Endothelial cell of umbilical vein (primary cell): ENCODE results near the gene MFSD2A. TPM values are rescaled to one million over a fixed set of nuclear protein-coding genes. Genes with fewer than 3 reads are reported as not detected.

ENCODE experiments used
- BruUV-seq: library from RNA; stranded (reverse); fragments of 400-500 nt; replicated peaks from 2 replicates; lab custom pipeline; 2021; lab: Mats Ljungman, UMichigan
- CTCF ChIA-PET: fragments of 300-600, 350-600 bp; sonication (Branson Sonifier 250); formaldehyde crosslinking; loops from one replicate; lab custom pipeline; 2021; ENCODE audit warnings: antibody characterized with exemption, inconsistent platforms; lab: Charles Lee
- POLR2A ChIA-PET: fragments of 300-600, 350-600 bp; sonication (Branson Sonifier 250); formaldehyde crosslinking; loops from one replicate; lab custom pipeline; 2021; ENCODE audit warnings: antibody characterized with exemption, inconsistent platforms; lab: Charles Lee
- DNase-seq: peaks from one replicate; pipeline ENCODE4 v3.0.0-alpha.2; 2011; ENCODE audit warnings: low read depth, low spot score
- FAIRE-seq: peaks from 2 replicates; lab custom pipeline; 2011; peaks lifted over from hg19 to GRCh38; lab: Jason Lieb, UNC
- H2AFZ ChIP-seq: 2 replicates; pipeline ENCODE4 v1.6.0; 2012; ENCODE audit warnings: low read depth, low read length, control low read depth, inconsistent platforms
- H3K27ac ChIP-seq: 2 replicates; pipeline ENCODE4 v1.5.1; 2011; ENCODE audit warnings: low read depth, mild to moderate bottlenecking, control low read depth, low read length, moderate library complexity; ENCODE audit not compliant: insufficient read depth
- H3K27me3 ChIP-seq, 2 experiments: 2 replicates each; pipeline versions ENCODE4 v1.6.0 to v1.6.1; 2011; ENCODE audit warnings: low read length in 2 of 2, mixed read lengths in 1 of 2; ENCODE audit not compliant: control insufficient read depth in 2 of 2, insufficient read depth in 2 of 2
- H3K36me3 ChIP-seq, 2 experiments: 2 replicates in 1 of 2; 3 replicates in 1 of 2; pipeline ENCODE4 v1.5.1; 2011; ENCODE audit warnings: low read length in 2 of 2, mild to moderate bottlenecking in 1 of 2, moderate library complexity in 1 of 2; ENCODE audit not compliant: control insufficient read depth in 2 of 2, insufficient read depth in 2 of 2; ENCODE audit errors: extremely low read depth in 1 of 2
- H3K4me1 ChIP-seq: 3 replicates; pipeline ENCODE4 v1.5.1; 2011; ENCODE audit warnings: mild to moderate bottlenecking, low read length; ENCODE audit not compliant: control insufficient read depth, insufficient read depth; ENCODE audit errors: extremely low read depth
- H3K4me2 ChIP-seq: 2 replicates; pipeline ENCODE4 v1.6.1; 2011; ENCODE audit warnings: low read length, control low read depth, mixed read lengths; ENCODE audit not compliant: insufficient read depth
- H3K4me3 ChIP-seq, 3 experiments: fragments of 200-600 bp in 1 of 3; sonication (generic), shearing (Covaris generic) in 1 of 3; replicated peaks in 1 of 3; 2 replicates each; pipeline ENCODE4 v1.5.1; 2011 to 2016; ENCODE audit warnings: control low read depth in 3 of 3, low read length in 3 of 3, mild to moderate bottlenecking in 2 of 3, inconsistent platforms in 1 of 3, low read depth in 1 of 3, moderate library complexity in 1 of 3; ENCODE audit not compliant: insufficient read depth in 1 of 3
- H3K79me2 ChIP-seq: 2 replicates; pipeline ENCODE4 v1.6.0; 2012; ENCODE audit warnings: low read length, inconsistent platforms; ENCODE audit not compliant: control insufficient read depth, insufficient read depth
- H3K9ac ChIP-seq: replicated peaks from 2 replicates; pipeline ENCODE3; 2011; ENCODE audit warnings: low read length, control low read depth; ENCODE audit not compliant: insufficient read depth; ENCODE audit errors: extremely low read depth
- H3K9me1 ChIP-seq: replicated peaks from 3 replicates; pipeline ENCODE4 v1.6.0; 2011; ENCODE audit warnings: mild to moderate bottlenecking, low read length; ENCODE audit not compliant: control insufficient read depth, insufficient read depth; ENCODE audit errors: extremely low read depth
- H3K9me3 ChIP-seq: replicated peaks from 2 replicates; pipeline ENCODE4 v1.5.1; 2012; ENCODE audit warnings: low read length, inconsistent platforms; ENCODE audit not compliant: control insufficient read depth, insufficient read depth
- H4K20me1 ChIP-seq: replicated peaks from 2 replicates; pipeline ENCODE3; 2011; ENCODE audit warnings: mild to moderate bottlenecking, low read length; ENCODE audit not compliant: control insufficient read depth, insufficient read depth; ENCODE audit errors: extremely low read depth
- CTCF ChIP-seq, 2 donors: IDR thresholded peaks; 1 replicate in 1 of 2; 2 replicates in 1 of 2; pipeline ENCODE4 v1.5.1; 2011; ENCODE audit warnings: low read length in 2 of 2, mild to moderate bottlenecking in 2 of 2, moderate library complexity in 2 of 2, control low read depth in 1 of 2, inconsistent platforms in 1 of 2, low read depth in 1 of 2; ENCODE audit not compliant: insufficient read depth in 1 of 2; ENCODE audit errors: extremely low read depth in 1 of 2
- EZH2 ChIP-seq: IDR thresholded peaks from 2 replicates; pipeline ENCODE4 v1.6.1; 2012; ENCODE audit warnings: borderline replicate concordance, low read depth, mild to moderate bottlenecking, moderate library complexity, low read length, inconsistent platforms; ENCODE audit not compliant: severe bottlenecking
- FOS ChIP-seq: IDR thresholded peaks from 2 replicates; pipeline ENCODE4 v1.6.1; 2011; ENCODE audit warnings: mild to moderate bottlenecking, low read length, moderate library complexity, borderline replicate concordance; ENCODE audit not compliant: insufficient read depth
- GATA2 ChIP-seq: IDR thresholded peaks from 2 replicates; pipeline ENCODE4 v1.7.0; 2011; ENCODE audit warnings: low read depth, mild to moderate bottlenecking, moderate library complexity, mixed read lengths, low read length; ENCODE audit not compliant: insufficient read length, insufficient read depth
- JUN ChIP-seq: IDR thresholded peaks from 2 replicates; pipeline ENCODE4 v1.6.1; 2011; ENCODE audit warnings: borderline replicate concordance, low read depth; ENCODE audit not compliant: insufficient read length, insufficient read depth
- MAX ChIP-seq: IDR thresholded peaks from 2 replicates; pipeline ENCODE4 v1.6.1; 2011; ENCODE audit not compliant: insufficient read depth, insufficient read length
- MYC ChIP-seq: IDR thresholded peaks from one replicate; pipeline ENCODE4 v1.6.1; 2011; ENCODE audit warnings: mild to moderate bottlenecking, low read depth, low read length
- POLR2A ChIP-seq: IDR thresholded peaks from 2 replicates; pipeline ENCODE4 v1.6.1; 2012; ENCODE audit warnings: low read depth, mild to moderate bottlenecking, control low read depth, low read length
- POLR2AphosphoS5 ChIP-seq: IDR thresholded peaks from 2 replicates; pipeline ENCODE4 v1.6.1; 2012; ENCODE audit warnings: low read depth, mild to moderate bottlenecking, control low read depth, low read length, moderate library complexity; ENCODE audit not compliant: insufficient read depth
- dilution Hi-C: fragments of 300-500 bp; cut with MboI; formaldehyde crosslinking; loops from one replicate; pipeline ENCODE4 v1.15.0; 2019; ENCODE audit warnings: low sequenced_read_pairs; ENCODE audit not compliant: extremely low pct_ligation_motif_present
- intact Hi-C: fragments of 100-400 bp; cut with micrococcal nuclease; formaldehyde crosslinking; loops from one replicate; pipeline ENCODE4 v1.10.0; 2022
- polyA plus RNA-seq, 4 experiments: library from polyadenylated mRNA; depleted of rRNA in 3 of 4; stranded (reverse) in 3 of 4; unstranded in 1 of 4; fragments of >200 nt; gene quantifications; 2 replicates each; pipeline versions ENCODE4 v1.2.1 to v1.2.3, GENCODE V29; 2011 to 2012; ENCODE audit warnings: missing spikeins in 1 of 4
- total RNA-seq: library from RNA; stranded (reverse); gene quantifications from 2 replicates; pipeline ENCODE4 v1.2.3, GENCODE V29; 2021

Gene MFSD2A
- total and polyA plus RNA-seq, 2 donors (not counting 3 experiments of a cell fraction or from before 2014, with no cell fraction given) = 2.7 to 5.5 TPM

- no peaks in the 10 kb centered on the region for H3K79me2 ChIP-seq
- peaks cover 4 to 17% of the 10 kb centered on the region in 2 experiments for H3K27me3 ChIP-seq
- TF ChIP-seq FOS (no peak), MAX (no peak), EZH2 (no peak), JUN (no peak)
- no peak overlapping the region for H3K9ac ChIP-seq
- POLR2A ChIA-PET = no interaction called here
- intact Hi-C loops (no loop called here), dilution Hi-C loops (no loop called here)
- H3K4me3 ChIP-seq = no peak overlapping the region
- no peaks in the 10 kb centered on the region for H3K36me3 ChIP-seq
- FAIRE-seq (no peak), DNase-seq (no peak)
- H3K9me3 ChIP-seq = no peaks in the 10 kb centered on the region
- no TSS peak for BruUV-seq
- no peaks in the 10 kb centered on the region for H3K4me1 ChIP-seq
- H4K20me1 ChIP-seq = no peaks in the 10 kb centered on the region
- CTCF ChIA-PET = interaction anchor here (1.4 to 2.0 kb wide), 3 partner anchors 10 to 18 kb away, joined by 4 to 7 read pairs (median 5); no protein-coding TSS in a partner anchor
- no peaks in the 10 kb centered on the region for H3K9me1 ChIP-seq
- no peak overlapping the region for H2AFZ ChIP-seq
- H3K4me2 ChIP-seq = no peak overlapping the region
- H3K27ac ChIP-seq = no peak overlapping the region
Observed at GRCh38 chr1:39908534-39908933, 46.4 kb upstream of the MFSD2A start.

GRCh38 chr1:39910263-39910662, 44.7 kb upstream of the MFSD2A start:
- no peaks in the 10 kb centered on the region for H3K9me3 ChIP-seq
- peaks cover 4 to 16% of the 10 kb centered on the region in 2 experiments for H3K27me3 ChIP-seq
- no peak overlapping the region for H3K4me2 ChIP-seq
- DNase-seq (no peak), FAIRE-seq (no peak)
- intact Hi-C loops = no loop called here
- H3K4me1 ChIP-seq = no peaks in the 10 kb centered on the region
- dilution Hi-C loops = no loop called here
- no peaks in the 10 kb centered on the region for H4K20me1 ChIP-seq
- BruUV-seq = no TSS peak
- TF ChIP-seq MYC (no peak), JUN (no peak), EZH2 (no peak), POLR2A (no peak), POLR2AphosphoS5 (no peak), FOS (no peak), CTCF (IDR thresholded peaks at IDR 0.05; ENCODE audit: extremely low read depth in 1 of 2, insufficient read depth in 1 of 2, low read depth in 1 of 2, low read length in 2 of 2) (no peak), GATA2 (no peak), MAX (no peak)
- H3K36me3 ChIP-seq = no peaks in the 10 kb centered on the region
- no peaks in the 10 kb centered on the region for H3K79me2 ChIP-seq
- no peak overlapping the region for H3K27ac ChIP-seq
- ChIA-PET CTCF (interaction anchor here (1.8 to 2.6 kb wide), 2 partner anchors 8 to 9 kb away, joined by 4 to 16 read pairs; partner anchors contain the start of gene MYCL), POLR2A (no interaction called here)
- H3K4me3 ChIP-seq = no peak overlapping the region
- no peak overlapping the region for H3K9ac ChIP-seq
- no peak overlapping the region for H2AFZ ChIP-seq
- no peaks in the 10 kb centered on the region for H3K9me1 ChIP-seq
